ENCODE data around the gene FOXQ1. TPM values are rescaled to one million over a fixed set of nuclear protein-coding genes. Genes with fewer than 3 reads are reported as not detected.

FOXQ1 gene
- total RNA-seq, 1 donor from 2014 or later: not detected

GRCh38 chr6:1321738-1322137, 9.8 kb downstream of the FOXQ1 start:
- H3K27me3 Mint-ChIP-seq (ENCODE audit: low read depth): peaks cover 8% of the 10 kb centered on the region
- H3K9me3 Mint-ChIP-seq (ENCODE audit: low read depth): no peaks in the 10 kb centered on the region
- no peaks in the 10 kb centered on the region for H3K36me3 Mint-ChIP-seq (ENCODE audit: low read depth)

GRCh38 chr6:1322156-1322555, 10.3 kb downstream of the FOXQ1 start:
- H3K36me3 Mint-ChIP-seq (ENCODE audit: low read depth): no peaks in the 10 kb centered on the region
- H3K4me3 Mint-ChIP-seq (ENCODE audit: unreplicated experiment): no peak overlapping the region
- no peaks in the 10 kb centered on the region for H3K9me3 Mint-ChIP-seq (ENCODE audit: low read depth)
- H3K4me1 Mint-ChIP-seq (ENCODE audit: low read depth): peaks cover 9% of the 10 kb centered on the region
- DNase-seq (ENCODE audit: low spot score): no peak
- no peak for TF ChIP-seq CTCF (IDR thresholded peaks at IDR 0.05)
- no peak overlapping the region for H3K27ac Mint-ChIP-seq (ENCODE audit: unreplicated experiment)
- H3K27me3 Mint-ChIP-seq (ENCODE audit: low read depth): peaks cover 9% of the 10 kb centered on the region

More at GRCh38 chr6:1321738-1322137, 9.8 kb downstream of the FOXQ1 start:
- Mint-ChIP-seq H3K4me3 (ENCODE audit: unreplicated experiment) (no peak overlapping the region), H3K27ac (ENCODE audit: unreplicated experiment) (no peak overlapping the region), H3K4me1 (ENCODE audit: low read depth) (peaks cover 9% of the 10 kb centered on the region)
- no peak for TF ChIP-seq CTCF (IDR thresholded peaks at IDR 0.05)
- no peak for DNase-seq (ENCODE audit: low spot score)

GRCh38 chr6:1322696-1323219, 10.9 kb downstream of the FOXQ1 start:
- Mint-ChIP-seq H3K36me3 (ENCODE audit: low read depth) (no peaks in the 10 kb centered on the region), H3K27me3 (ENCODE audit: low read depth) (peaks cover 10% of the 10 kb centered on the region), H3K27ac (ENCODE audit: unreplicated experiment) (peak overlapping the region; percentile 49), H3K4me3 (ENCODE audit: unreplicated experiment) (no peak overlapping the region), H3K9me3 (ENCODE audit: low read depth) (no peaks in the 10 kb centered on the region), H3K4me1 (ENCODE audit: low read depth) (peaks cover 9% of the 10 kb centered on the region)
- DNase-seq (ENCODE audit: low spot score): no peak
- TF ChIP-seq CTCF (IDR thresholded peaks at IDR 0.05): no peak

GRCh38 chr6:1324936-1325335, 13.0 kb downstream of the FOXQ1 start:
- peaks cover 8% of the 10 kb centered on the region for H3K9me3 Mint-ChIP-seq (ENCODE audit: low read depth)
- DNase-seq (ENCODE audit: low spot score): no peak
- no peak overlapping the region for H3K27ac Mint-ChIP-seq (ENCODE audit: unreplicated experiment)
- no peak for TF ChIP-seq CTCF (IDR thresholded peaks at IDR 0.05)
- H3K36me3 Mint-ChIP-seq (ENCODE audit: low read depth): no peaks in the 10 kb centered on the region
- H3K4me3 Mint-ChIP-seq (ENCODE audit: unreplicated experiment): no peak overlapping the region
- H3K27me3 Mint-ChIP-seq (ENCODE audit: low read depth): peaks cover 9% of the 10 kb centered on the region
- peaks cover 9% of the 10 kb centered on the region for H3K4me1 Mint-ChIP-seq (ENCODE audit: low read depth)

- Mint-ChIP-seq H3K27ac (ENCODE audit: unreplicated experiment) (no peak overlapping the region), H3K36me3 (ENCODE audit: low read depth) (peaks cover 2% of the 10 kb centered on the region), H3K4me1 (ENCODE audit: low read depth) (peaks cover 9% of the 10 kb centered on the region), H3K9me3 (ENCODE audit: low read depth) (peaks cover 16% of the 10 kb centered on the region), H3K27me3 (ENCODE audit: low read depth) (peaks cover 9% of the 10 kb centered on the region), H3K4me3 (ENCODE audit: unreplicated experiment) (no peak overlapping the region)
- TF ChIP-seq CTCF (IDR thresholded peaks at IDR 0.05): no peak
- DNase-seq (ENCODE audit: low spot score): no peak
These were observed 13.8 kb downstream of the FOXQ1 start for GRCh38 chr6:1325461-1326309.
